GM23248 (cell line): ENCODE results near the gene ARHGEF37. TPM values are rescaled to one million over a fixed set of nuclear protein-coding genes. Genes with fewer than 3 reads are reported as not detected.

Experiments
- DNase-seq: peaks from one replicate; pipeline ENCODE4 v3.0.0-alpha.2; 2015
- H2AFZ ChIP-seq: fragments of 200-600 bp; sonication (generic); 2 replicates; pipeline ENCODE4 v1.6.1; 2016; ENCODE audit warnings: antibody characterized with exemption
- H3F3A ChIP-seq: fragments of 200-600 bp; sonication (generic); 2 replicates; pipeline ENCODE4 v1.6.1; 2016; ENCODE audit warnings: mild to moderate bottlenecking, antibody characterized with exemption, mixed run types; ENCODE audit not compliant: insufficient read depth
- H3K27ac ChIP-seq: fragments of 200-600 bp; sonication (generic); 2 replicates; pipeline ENCODE4 v1.5.1; 2016; ENCODE audit warnings: mild to moderate bottlenecking
- H3K27me3 ChIP-seq: fragments of 200-600 bp; sonication (generic); replicated peaks from 2 replicates; pipeline ENCODE4 v1.6.1; 2016; ENCODE audit warnings: mild to moderate bottlenecking; ENCODE audit not compliant: insufficient read depth
- H3K36me3 ChIP-seq: fragments of 200-600 bp; sonication (generic); 2 replicates; pipeline ENCODE4 v1.6.1; 2016; ENCODE audit warnings: low read depth, mild to moderate bottlenecking
- H3K4me1 ChIP-seq: fragments of 200-600 bp; sonication (generic); 2 replicates; pipeline ENCODE4 v1.6.1; 2016; ENCODE audit warnings: mild to moderate bottlenecking; ENCODE audit not compliant: insufficient read depth
- H3K4me2 ChIP-seq: fragments of 200-600 bp; sonication (generic); one replicate; pipeline ENCODE4 v1.6.1; 2016; ENCODE audit warnings: mild to moderate bottlenecking; ENCODE audit not compliant: unreplicated experiment
- H3K4me3 ChIP-seq: fragments of 200-600 bp; sonication (generic); 2 replicates; pipeline ENCODE4 v1.5.1; 2016; ENCODE audit warnings: mild to moderate bottlenecking
- H3K79me2 ChIP-seq: fragments of 200-600 bp; sonication (generic); 2 replicates; pipeline ENCODE4 v1.6.1; 2016; ENCODE audit warnings: mild to moderate bottlenecking; ENCODE audit not compliant: insufficient read depth
- H3K9ac ChIP-seq: fragments of 200-600 bp; sonication (generic); 2 replicates; pipeline ENCODE4 v1.6.1; 2016; ENCODE audit warnings: mild to moderate bottlenecking
- H3K9me2 ChIP-seq: fragments of 200-600 bp; sonication (generic); 2 replicates; pipeline ENCODE4 v1.6.1; 2016; ENCODE audit warnings: mixed run types, mild to moderate bottlenecking, moderate library complexity; ENCODE audit not compliant: insufficient read depth
- H3K9me3 ChIP-seq: fragments of 200-600 bp; sonication (generic); one replicate; pipeline ENCODE4 v1.6.1; 2017; ENCODE audit warnings: low read depth
- H4K20me1 ChIP-seq: fragments of 200-600 bp; sonication (generic); 2 replicates; pipeline ENCODE4 v1.6.0; 2016; ENCODE audit not compliant: insufficient read depth
- EZH2 ChIP-seq: fragments of 200-600 bp; sonication (generic); IDR thresholded peaks from 2 replicates; pipeline ENCODE4 v1.6.1; 2018; ENCODE audit warnings: antibody characterized with exemption, mild to moderate bottlenecking; ENCODE audit not compliant: insufficient read depth, poor library complexity, severe bottlenecking
- EZH2phosphoT487 ChIP-seq: fragments of 200-600 bp; sonication (generic); IDR thresholded peaks from 2 replicates; pipeline ENCODE4 v1.6.1; 2018; ENCODE audit warnings: antibody characterized with exemption, moderate library complexity, mild to moderate bottlenecking, low read depth; ENCODE audit not compliant: insufficient read depth
- WGBS, 2 experiments: methylation state at CpG; one replicate each; pipeline ENCODE4 v1.1.6; 2015 to 2017; ENCODE audit warnings: low lambda C conversion rate in 2 of 2, low coverage in 1 of 2; ENCODE audit errors: missing lambda C conversion rate in 2 of 2; 5-methylcytosine and 5-hydroxymethylcytosine counted together
- in situ Hi-C: fragments of 300-500 bp; cut with MboI; formaldehyde crosslinking; loops from 2 replicates; pipeline ENCODE4 v1.15.0; 2020
- polyA plus RNA-seq: library from polyadenylated mRNA; unstranded; fragments of >200 nt; fragmentation: Nextera tagmentation; extraction: Ambion mirVana; gene quantifications from 2 replicates; pipeline ENCODE4 v1.2.1, GENCODE V29; 2016
- total RNA-seq: library from RNA; depleted of rRNA; stranded (reverse); fragments of >200 nt; shearing (Covaris generic); gene quantifications from 2 replicates; pipeline ENCODE4 v1.2.3, GENCODE V29; 2014

Gene ARHGEF37
- total and polyA plus RNA-seq, 2 experiments from 2014 or later = 0.51 to 0.97 TPM

GRCh38 chr5:149584121-149584520, 2.8 kb downstream of the ARHGEF37 start:
- Histone ChIP-seq H4K20me1 (no peaks in the 10 kb centered on the region), H3K4me1 (no peaks in the 10 kb centered on the region), H3K9ac (no peak overlapping the region), H3K27ac (no peak overlapping the region), H3K4me2 (no peak overlapping the region), H3K27me3 (no peaks in the 10 kb centered on the region), H3K9me2 (no peaks in the 10 kb centered on the region), H3K4me3 (no peak overlapping the region), H2AFZ (no peak overlapping the region), H3K36me3 (no peaks in the 10 kb centered on the region), H3K79me2 (no peaks in the 10 kb centered on the region), H3F3A (no peaks in the 10 kb centered on the region), H3K9me3 (no peaks in the 10 kb centered on the region)
- no peak for DNase-seq
- WGBS, 2 experiments = 92 to 96% methylated on average over 2 of the region's 2 CpGs
- in situ Hi-C loops = no loop called here
- no peak for TF ChIP-seq EZH2phosphoT487
- no peak for TF ChIP-seq EZH2

- no peak for DNase-seq
- Histone ChIP-seq H3K27me3 (no peaks in the 10 kb centered on the region), H3K4me1 (no peaks in the 10 kb centered on the region), H4K20me1 (no peaks in the 10 kb centered on the region), H3K9ac (no peak overlapping the region), H2AFZ (no peak overlapping the region), H3F3A (no peaks in the 10 kb centered on the region), H3K79me2 (no peaks in the 10 kb centered on the region), H3K9me3 (no peaks in the 10 kb centered on the region), H3K4me3 (no peak overlapping the region), H3K4me2 (no peak overlapping the region), H3K9me2 (no peaks in the 10 kb centered on the region), H3K27ac (no peak overlapping the region), H3K36me3 (no peaks in the 10 kb centered on the region)
- in situ Hi-C loops = no loop called here
- no peak for TF ChIP-seq EZH2
- no peak for TF ChIP-seq EZH2phosphoT487
Observed at GRCh38 chr5:149585910-149586309, 4.6 kb downstream of the ARHGEF37 start.

GRCh38 chr5:149586708-149587318, 5.5 kb downstream of the ARHGEF37 start:
- in situ Hi-C loops = no loop called here
- H3K4me1 ChIP-seq = no peaks in the 10 kb centered on the region
- no peaks in the 10 kb centered on the region for H3K9me3 ChIP-seq
- no peaks in the 10 kb centered on the region for H3K79me2 ChIP-seq
- H4K20me1 ChIP-seq = no peaks in the 10 kb centered on the region
- no peak for TF ChIP-seq EZH2
- no peaks in the 10 kb centered on the region for H3K36me3 ChIP-seq
- H3K27ac ChIP-seq = no peak overlapping the region
- H3K4me2 ChIP-seq = no peak overlapping the region
- H3K27me3 ChIP-seq = no peaks in the 10 kb centered on the region
- no peak overlapping the region for H3K9ac ChIP-seq
- no peak for DNase-seq
- no peak overlapping the region for H2AFZ ChIP-seq
- no peaks in the 10 kb centered on the region for H3F3A ChIP-seq
- no peak overlapping the region for H3K4me3 ChIP-seq
- H3K9me2 ChIP-seq = no peaks in the 10 kb centered on the region
- 90 to 94% methylated on average over 1 of the region's 1 CpG for WGBS, 2 experiments

GRCh38 chr5:149588936-149589335, 7.6 kb downstream of the ARHGEF37 start:
- Histone ChIP-seq H3K36me3 (no peaks in the 10 kb centered on the region), H3K4me2 (no peak overlapping the region), H3K79me2 (no peaks in the 10 kb centered on the region), H3K4me1 (no peaks in the 10 kb centered on the region), H3F3A (no peaks in the 10 kb centered on the region), H3K27ac (no peak overlapping the region), H3K9me2 (no peaks in the 10 kb centered on the region), H4K20me1 (no peaks in the 10 kb centered on the region), H3K4me3 (no peak overlapping the region), H3K27me3 (no peaks in the 10 kb centered on the region), H2AFZ (no peak overlapping the region), H3K9me3 (no peaks in the 10 kb centered on the region), H3K9ac (no peak overlapping the region)
- 94 to 96% methylated on average over 1 of the region's 1 CpG for WGBS, 2 experiments
- peak; percentile 27 for DNase-seq
- in situ Hi-C loops = no loop called here
- TF ChIP-seq EZH2 (no peak), EZH2phosphoT487 (no peak)

- Histone ChIP-seq H3K9me2 (no peaks in the 10 kb centered on the region), H3K4me1 (no peaks in the 10 kb centered on the region), H3K4me2 (no peak overlapping the region), H3K79me2 (no peaks in the 10 kb centered on the region), H3K27me3 (no peaks in the 10 kb centered on the region), H2AFZ (no peak overlapping the region), H3K9ac (no peak overlapping the region), H3F3A (no peaks in the 10 kb centered on the region), H4K20me1 (no peaks in the 10 kb centered on the region), H3K4me3 (no peak overlapping the region), H3K9me3 (no peaks in the 10 kb centered on the region), H3K27ac (no peak overlapping the region), H3K36me3 (no peaks in the 10 kb centered on the region)
- WGBS, 2 experiments = 69 to 80% methylated on average over 2 of the region's 2 CpGs
- DNase-seq = no peak
- in situ Hi-C loops = no loop called here
- TF ChIP-seq EZH2phosphoT487 (no peak), EZH2 (no peak)
Observed at GRCh38 chr5:149593370-149593769, 12.1 kb downstream of the ARHGEF37 start.
